ENCODE data around the gene RIMS3.

GRCh38 chr1:40606194-40606593 is 59.3 kb downstream of the RIMS3 start:
- TF ChIP-seq CTCF (IDR thresholded peaks at IDR 0.05; ENCODE audit: insufficient read depth, low read length, poor library complexity, severe bottlenecking), result no peak
- TF ChIP-seq EZH2phosphoT487 (conservative IDR thresholded peaks at IDR 0.05; ENCODE audit: low read length), result no peak
